ENCODE results near the gene SERPINB1. TPM values are rescaled to one million over a fixed set of nuclear protein-coding genes. Genes with fewer than 3 reads are reported as not detected.

The SERPINB1 gene
- total and polyA plus RNA-seq, 2 experiments from 2014 or later: 5.6 to 6.5 TPM

GRCh38 chr6:2794171-2794730 lies 47.4 kb downstream of the SERPINB1 start:
- Histone ChIP-seq H3F3A (replicated peaks; ENCODE audit: low read depth) (no peaks in the 10 kb centered on the region), H4K20me1 (replicated peaks; ENCODE audit: insufficient read depth) (no peaks in the 10 kb centered on the region), H3K79me2 (replicated peaks; ENCODE audit: insufficient read depth) (peaks cover 5% of the 10 kb centered on the region; the same call in 1 of the 2 replicates), H3K4me3 (no peak overlapping the region), H3K4me1 (ENCODE audit: insufficient read depth) (peaks cover 3% of the 10 kb centered on the region; the same call in 1 of the 2 replicates), H3K36me3 (ENCODE audit: insufficient read depth) (no peaks in the 10 kb centered on the region), H2AFZ (no peak overlapping the region), H3K27me3 (ENCODE audit: insufficient read depth) (no peaks in the 10 kb centered on the region), H3K27ac (ENCODE audit: low read depth) (no peak overlapping the region), H3K9me2 (ENCODE audit: insufficient read depth) (no peaks in the 10 kb centered on the region), H3K4me2 (no peak overlapping the region)
- ATAC-seq (no peak), DNase-seq (ENCODE audit: low spot score) (no peak)
- Mint-ChIP-seq H3K36me3 (ENCODE audit: low read depth) (no peaks in the 10 kb centered on the region), H3K4me3 (no peak overlapping the region), H3K4me1 (peaks cover 31% of the 10 kb centered on the region), H3K27me3 (ENCODE audit: insufficient read depth, low read depth, poor library complexity) (peaks cover 2% of the 10 kb centered on the region), H3K9me3 (no peaks in the 10 kb centered on the region), H3K27ac (no peak overlapping the region)
- TF ChIP-seq CREB1 (CRISPR knock-in tag; IDR thresholded peaks at IDR 0.05; ENCODE audit: low read depth) (no peak), EZH2 (IDR thresholded peaks at IDR 0.05; ENCODE audit: low read depth, unreplicated experiment) (no peak), NANOG (IDR thresholded peaks at IDR 0.05; ENCODE audit: borderline replicate concordance) (no peak), ZNF114 (CRISPR knock-in tag; IDR thresholded peaks at IDR 0.05) (no peak), ZNF331 (CRISPR knock-in tag; IDR thresholded peaks at IDR 0.05; ENCODE audit: low read depth) (no peak), ZNF462 (CRISPR knock-in tag; IDR thresholded peaks at IDR 0.05) (no peak), CTCF (conservative IDR thresholded peaks at IDR 0.05; ENCODE audit: low read depth in 2 of 2) (no peak), JUNB (IDR thresholded peaks at IDR 0.05; ENCODE audit: unreplicated experiment) (no peak), STAT1 (IDR thresholded peaks at IDR 0.05; ENCODE audit: unreplicated experiment) (no peak), EZH2phosphoT487 (IDR thresholded peaks at IDR 0.05; ENCODE audit: unreplicated experiment) (no peak), REST (IDR thresholded peaks at IDR 0.05; ENCODE audit: unreplicated experiment) (no peak), ETS1 (IDR thresholded peaks at IDR 0.05) (no peak), POLR2AphosphoS5 (IDR thresholded peaks at IDR 0.05; ENCODE audit: low read depth) (no peak)

Measured in GM23338 (cell line).